Measurements from ENCODE around the gene GABRA4. TPM values are rescaled to one million over a fixed set of nuclear protein-coding genes. Genes with fewer than 3 reads are reported as not detected.

Gene GABRA4
- total and polyA plus RNA-seq, 11 donors, result 2.7 to 43.7 (median 24.6) TPM

DNA sequence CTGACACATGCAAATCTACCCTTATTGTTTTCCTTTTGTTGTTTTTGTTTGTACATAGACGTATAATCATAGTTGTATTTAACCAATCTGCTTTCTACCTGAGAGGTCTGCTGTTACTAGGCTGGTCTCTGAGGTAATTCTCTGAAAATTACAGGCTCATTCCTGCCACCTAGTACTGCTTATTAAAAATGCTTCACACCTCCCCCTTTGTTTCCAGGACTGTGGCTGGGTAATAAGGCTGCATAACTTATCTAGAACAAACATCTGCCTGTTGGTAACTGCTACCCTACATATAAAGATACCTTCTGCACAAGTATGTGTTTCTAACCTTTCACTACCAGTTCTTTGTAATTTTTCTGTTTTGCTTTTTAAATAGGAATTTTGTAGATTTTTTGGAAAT is 118.6 kb downstream of the GABRA4 start:
- no peaks in the 10 kb centered on the region for H3K27me3 ChIP-seq
- peaks cover 0 to 8% (median 0%) of the 10 kb centered on the region in 12 donors for H3K9me3 ChIP-seq
- DNase-seq, result no peak
- TF ChIP-seq POLR2A (IDR thresholded peaks at IDR 0.05), result no peak
- TF ChIP-seq, protein P1, sequence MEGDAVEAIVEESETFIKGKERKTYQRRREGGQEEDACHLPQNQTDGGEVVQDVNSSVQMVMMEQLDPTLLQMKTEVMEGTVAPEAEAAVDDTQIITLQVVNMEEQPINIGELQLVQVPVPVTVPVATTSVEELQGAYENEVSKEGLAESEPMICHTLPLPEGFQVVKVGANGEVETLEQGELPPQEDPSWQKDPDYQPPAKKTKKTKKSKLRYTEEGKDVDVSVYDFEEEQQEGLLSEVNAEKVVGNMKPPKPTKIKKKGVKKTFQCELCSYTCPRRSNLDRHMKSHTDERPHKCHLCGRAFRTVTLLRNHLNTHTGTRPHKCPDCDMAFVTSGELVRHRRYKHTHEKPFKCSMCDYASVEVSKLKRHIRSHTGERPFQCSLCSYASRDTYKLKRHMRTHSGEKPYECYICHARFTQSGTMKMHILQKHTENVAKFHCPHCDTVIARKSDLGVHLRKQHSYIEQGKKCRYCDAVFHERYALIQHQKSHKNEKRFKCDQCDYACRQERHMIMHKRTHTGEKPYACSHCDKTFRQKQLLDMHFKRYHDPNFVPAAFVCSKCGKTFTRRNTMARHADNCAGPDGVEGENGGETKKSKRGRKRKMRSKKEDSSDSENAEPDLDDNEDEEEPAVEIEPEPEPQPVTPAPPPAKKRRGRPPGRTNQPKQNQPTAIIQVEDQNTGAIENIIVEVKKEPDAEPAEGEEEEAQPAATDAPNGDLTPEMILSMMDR (IDR thresholded peaks at IDR 0.05), result no peak
- H3K4me1 ChIP-seq, result no peaks in the 10 kb centered on the region
- no peak overlapping the region for H3K27ac ChIP-seq
- H3K36me3 ChIP-seq, result no peaks in the 10 kb centered on the region
- 61 to 71% (median 70%) methylated on average over 1 of the region's 1 CpG for WGBS, 4 donors
- no peak overlapping the region for H3K4me3 ChIP-seq
- ATAC-seq, result no peak
- intact Hi-C loops (cut with DNase I), result no loop called here

DNA sequence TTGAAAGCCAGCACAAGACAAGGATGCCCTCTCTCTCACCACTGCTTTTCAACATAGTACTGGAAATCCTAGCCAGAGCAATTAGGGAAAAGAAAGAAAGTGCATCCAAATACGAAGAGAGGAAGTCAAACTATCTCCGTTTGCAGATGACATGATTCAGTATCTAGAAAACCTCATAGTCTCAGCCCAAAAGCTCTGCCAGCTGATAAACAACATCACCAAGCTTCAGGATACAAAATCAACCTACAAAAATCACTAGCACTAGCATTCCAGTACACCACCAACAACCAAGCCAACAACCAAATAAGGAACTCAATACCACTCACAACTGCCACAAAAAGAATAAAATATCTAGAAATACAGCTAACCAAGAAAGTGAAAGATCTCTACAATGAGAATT is 123.0 kb downstream of the GABRA4 start:
- no peak for TF ChIP-seq POLR2A (IDR thresholded peaks at IDR 0.05)
- TF ChIP-seq, protein P1 (IDR thresholded peaks at IDR 0.05), result no peak
- H3K4me3 ChIP-seq, result no peak overlapping the region
- H3K36me3 ChIP-seq, result no peaks in the 10 kb centered on the region
- no peaks in the 10 kb centered on the region for H3K27me3 ChIP-seq
- H3K4me1 ChIP-seq, result no peaks in the 10 kb centered on the region
- H3K9me3 ChIP-seq, result peaks cover 0 to 8% (median 0%) of the 10 kb centered on the region in 12 donors
- intact Hi-C loops (cut with DNase I), result no loop called here
- no peak overlapping the region for H3K27ac ChIP-seq
- DNase-seq (no peak), ATAC-seq (no peak)
- WGBS, 4 donors, result 57 to 68% (median 65%) methylated on average over 2 of the region's 2 CpGs

Other genes with a start within 250 kb of the GABRA4 start
- not detected for gene COX7B2, start 84.3 kb downstream of the GABRA4 start, total RNA-seq
- gene COX7B2, start 84.3 kb downstream of the GABRA4 start, polyA plus RNA-seq, result not detected
- 10 to 100 TPM in 1 of 9 donors, 1 to 10 TPM in 8; 1.3 to 13.6 (median 4.8) TPM for gene GABRB1, start 38.0 kb upstream of the GABRA4 start, total RNA-seq
- 1 to 10 TPM; 1.0 to 1.5 TPM for gene GABRB1, start 38.0 kb upstream of the GABRA4 start, polyA plus RNA-seq